Ishikawa (cell line): ENCODE results near the gene ALPP.

ENCODE experiments used
- CEBPB ChIP-seq: IDR thresholded peaks from 2 replicates; pipeline ENCODE4 v1.6.1; 2012
- CREB1 ChIP-seq: IDR thresholded peaks from 2 replicates; pipeline ENCODE4 v1.6.1; 2012; ENCODE audit warnings: low read depth
- EGR1 ChIP-seq: IDR thresholded peaks from 2 replicates; pipeline ENCODE4 v1.6.1; 2012
- EP300 ChIP-seq: IDR thresholded peaks from 2 replicates; pipeline ENCODE4 v1.6.1; 2012; ENCODE audit warnings: borderline replicate concordance
- FOXM1 ChIP-seq: IDR thresholded peaks from 2 replicates; pipeline ENCODE4 v1.6.1; 2012; ENCODE audit warnings: low read depth, borderline replicate concordance
- MAX ChIP-seq: IDR thresholded peaks from 2 replicates; pipeline ENCODE4 v1.6.1; 2012
- NFIC ChIP-seq: IDR thresholded peaks from 2 replicates; pipeline ENCODE4 v1.6.1; 2012
- RAD21 ChIP-seq: IDR thresholded peaks from 2 replicates; pipeline ENCODE4 v1.6.1; 2012; ENCODE audit warnings: low read depth
- REST ChIP-seq: IDR thresholded peaks from 2 replicates; pipeline ENCODE4 v1.6.1; 2012; ENCODE audit warnings: low read depth, mild to moderate bottlenecking
- TAF1 ChIP-seq: IDR thresholded peaks from 2 replicates; pipeline ENCODE4 v1.6.1; 2012; ENCODE audit warnings: low read depth, mild to moderate bottlenecking
- TCF12 ChIP-seq: IDR thresholded peaks from 2 replicates; pipeline ENCODE4 v1.6.1; 2012; ENCODE audit warnings: low read depth
- TEAD4 ChIP-seq: IDR thresholded peaks from 2 replicates; pipeline ENCODE4 v1.6.1; 2012
- USF1 ChIP-seq: IDR thresholded peaks from 2 replicates; pipeline ENCODE4 v1.6.1; 2012
- YY1 ChIP-seq: IDR thresholded peaks from 2 replicates; pipeline ENCODE4 v1.6.1; 2012; ENCODE audit warnings: low read depth
- ZBTB7A ChIP-seq: IDR thresholded peaks from 2 replicates; pipeline ENCODE4 v1.6.1; 2012; ENCODE audit warnings: low read depth

The ALPP gene

GRCh38 chr2:232418056-232418455 is 39.5 kb downstream of the ALPP start:
- TF ChIP-seq TEAD4 (no peak), EGR1 (no peak), MAX (no peak), USF1 (no peak), ZBTB7A (no peak), TAF1 (no peak)

GRCh38 chr2:232418466-232419244 is 40.1 kb downstream of the ALPP start:
- TF ChIP-seq FOXM1 = no peak
- TF ChIP-seq TAF1 = no peak
- TF ChIP-seq RAD21 = no peak
- TF ChIP-seq TCF12 = no peak
- TF ChIP-seq REST = no peak
- TF ChIP-seq NFIC = no peak
- no peak for TF ChIP-seq USF1
- TF ChIP-seq CREB1 = no peak

DNA sequence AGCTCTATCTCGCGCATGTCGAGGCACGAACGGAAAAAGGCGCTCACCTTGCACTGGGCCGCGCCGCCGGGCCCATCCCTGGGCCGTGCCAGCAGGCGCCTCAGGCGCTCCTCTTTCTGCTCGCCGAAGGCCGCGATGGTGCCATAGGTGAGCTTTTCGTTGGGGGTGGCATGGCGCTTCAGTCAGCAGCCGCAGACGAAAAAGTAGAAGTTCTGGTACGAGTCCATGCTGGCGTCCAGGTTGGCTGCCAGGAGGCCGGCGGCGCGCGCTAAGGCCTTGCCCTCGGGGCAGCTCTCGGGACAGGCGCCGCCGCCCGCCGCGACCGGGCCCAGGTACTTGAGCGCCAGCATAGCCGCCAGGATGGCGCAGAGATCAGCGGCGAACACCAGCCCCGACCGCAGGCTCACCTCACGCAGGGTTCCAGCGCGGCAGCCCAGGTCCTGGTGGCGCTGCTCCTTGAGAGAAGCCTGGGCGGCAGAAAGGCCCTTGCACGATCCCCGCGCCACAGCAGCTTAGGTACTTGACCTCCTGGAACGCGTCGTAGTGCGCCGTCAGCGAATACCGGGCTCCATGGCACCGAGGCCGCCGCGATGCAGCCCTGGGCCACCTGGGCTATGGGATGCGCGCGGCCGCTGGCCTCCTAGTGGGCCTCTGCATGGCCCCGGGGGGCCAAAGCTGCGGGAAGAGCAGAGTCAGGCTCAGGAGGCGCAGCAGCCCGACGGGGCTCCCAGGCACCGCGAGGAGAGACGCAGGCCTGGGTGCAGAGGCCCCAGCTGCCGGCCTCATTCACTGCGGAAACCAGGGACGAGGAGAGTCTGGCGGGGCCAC is 40.9 kb downstream of the ALPP start:
- TF ChIP-seq REST = no peak
- TF ChIP-seq FOXM1 = no peak
- no peak for TF ChIP-seq EGR1
- no peak for TF ChIP-seq YY1
- no peak for TF ChIP-seq EP300
- TF ChIP-seq TCF12 = no peak
- no peak for TF ChIP-seq USF1
- TF ChIP-seq ZBTB7A = no peak
- no peak for TF ChIP-seq RAD21
- no peak for TF ChIP-seq TEAD4
- no peak for TF ChIP-seq CEBPB
- TF ChIP-seq NFIC = no peak
- no peak for TF ChIP-seq MAX
- TF ChIP-seq CREB1 = no peak
- TF ChIP-seq TAF1 = no peak

GRCh38 chr2:232420073-232420454 is 41.5 kb downstream of the ALPP start:
- TF ChIP-seq CREB1 (no peak), EGR1 (no peak), ZBTB7A (no peak), MAX (no peak), TCF12 (no peak), EP300 (no peak), FOXM1 (no peak), USF1 (no peak), REST (no peak), TEAD4 (no peak), CEBPB (no peak), NFIC (no peak), TAF1 (no peak), YY1 (no peak)
